Hepatocyte (in vitro differentiated cells): ENCODE data around the gene COL20A1. TPM values are rescaled to one million over a fixed set of nuclear protein-coding genes. Genes with fewer than 3 reads are reported as not detected.

Experiments
- DNase-seq: peaks from one replicate; pipeline ENCODE4 v3.0.0-alpha.2; 2016; ENCODE audit warnings: low spot score
- H2AFZ ChIP-seq: fragments of 200-600 bp; sonication (generic); 2 replicates; pipeline ENCODE4 v1.6.0; 2016; ENCODE audit warnings: antibody characterized with exemption, mild to moderate bottlenecking
- H3K27ac ChIP-seq: fragments of 200-600 bp; sonication (generic); 2 replicates; pipeline ENCODE4 v1.5.1; 2016; ENCODE audit warnings: mild to moderate bottlenecking
- H3K27me3 ChIP-seq: fragments of 200-600 bp; sonication (generic); 2 replicates; pipeline ENCODE4 v1.6.1; 2016
- H3K36me3 ChIP-seq: fragments of 200-600 bp; sonication (generic); replicated peaks from 2 replicates; pipeline ENCODE4 v1.5.1; 2016; ENCODE audit warnings: low read depth; ENCODE audit not compliant: insufficient read depth
- H3K4me1 ChIP-seq: fragments of 200-600 bp; sonication (generic); 2 replicates; pipeline ENCODE4 v1.5.1; 2016; ENCODE audit warnings: mild to moderate bottlenecking, moderate library complexity; ENCODE audit not compliant: insufficient read depth
- H3K4me2 ChIP-seq: fragments of 200-600 bp; sonication (generic); 2 replicates; pipeline ENCODE4 v1.6.0; 2016
- H3K4me3 ChIP-seq: fragments of 200-600 bp; sonication (generic); 2 replicates; pipeline ENCODE4 v1.5.1; 2016; ENCODE audit warnings: mild to moderate bottlenecking
- H3K79me2 ChIP-seq: fragments of 200-600 bp; sonication (generic); 2 replicates; pipeline ENCODE4 v1.6.0; 2017; ENCODE audit warnings: mild to moderate bottlenecking
- H3K9me2 ChIP-seq: fragments of 200-600 bp; sonication (generic); replicated peaks from 2 replicates; pipeline ENCODE4 v1.6.0; 2017; ENCODE audit warnings: mild to moderate bottlenecking; ENCODE audit not compliant: insufficient read depth
- H3K9me3 ChIP-seq: fragments of 200-600 bp; sonication (generic); 2 replicates; pipeline ENCODE4 v1.5.1; 2016; ENCODE audit warnings: low read depth, mild to moderate bottlenecking
- H4K20me1 ChIP-seq: fragments of 200-600 bp; sonication (generic); 2 replicates; pipeline ENCODE4 v1.6.0; 2016; ENCODE audit warnings: mild to moderate bottlenecking; ENCODE audit not compliant: insufficient read depth, poor library complexity, severe bottlenecking
- EZH2 ChIP-seq: fragments of 200-600 bp; sonication (generic); IDR thresholded peaks from 2 replicates; pipeline ENCODE4 v1.6.1; 2016; ENCODE audit warnings: antibody characterized with exemption, mild to moderate bottlenecking, borderline replicate concordance
- EZH2phosphoT487 ChIP-seq: fragments of 200-600 bp; sonication (generic); IDR thresholded peaks from one replicate; pipeline ENCODE4 v1.6.1; 2018; ENCODE audit warnings: antibody characterized with exemption, mild to moderate bottlenecking, low read depth, moderate library complexity; ENCODE audit not compliant: unreplicated experiment, severe bottlenecking
- WGBS: methylation state at CpG from one replicate; pipeline ENCODE4 v1.1.6; 2016; ENCODE audit warnings: low lambda C conversion rate; ENCODE audit errors: missing lambda C conversion rate; 5-methylcytosine and 5-hydroxymethylcytosine counted together
- polyA plus RNA-seq: library from polyadenylated mRNA; unstranded; fragments of >200 nt; fragmentation: Nextera tagmentation; extraction: Ambion mirVana; gene quantifications from 2 replicates; pipeline ENCODE4 v1.2.1, GENCODE V29; 2016
- total RNA-seq: library from RNA; depleted of rRNA; stranded (reverse); fragments of >200 nt; gene quantifications from 2 replicates; pipeline ENCODE4 v1.2.3, GENCODE V29; 2014
- TF ChIP-seq, protein P1 (sequence below): fragments of 200-600 bp; sonication (generic); IDR thresholded peaks from 2 replicates; pipeline ENCODE4 v1.5.1; 2016; ENCODE audit warnings: antibody characterized with exemption, mild to moderate bottlenecking; ENCODE audit not compliant: poor library complexity

Gene COL20A1
- total and polyA plus RNA-seq, 2 experiments from 2014 or later = not detected

DNA sequence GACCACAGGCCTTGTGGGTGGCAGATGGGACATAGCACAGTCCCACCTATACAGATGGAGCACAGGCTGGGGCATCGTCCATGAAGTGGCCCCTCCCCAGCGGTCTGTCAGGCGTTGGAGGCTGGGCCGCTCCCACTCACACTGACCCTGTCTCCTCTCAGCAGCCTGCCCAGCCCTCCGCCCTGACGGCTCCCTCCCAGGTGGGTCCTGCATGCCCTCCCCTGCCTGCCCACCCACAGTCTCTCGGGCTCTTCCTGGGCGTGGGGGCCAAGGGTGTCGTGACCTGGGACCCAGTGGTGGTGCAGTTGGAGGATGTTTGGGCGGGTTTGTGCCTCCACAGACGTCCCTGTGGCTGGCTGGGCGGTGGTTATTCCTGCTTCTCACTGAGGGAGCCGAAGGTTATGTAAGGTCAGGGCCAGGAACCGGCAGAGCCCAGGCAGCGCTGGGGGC, 22.3 kb downstream of the COL20A1 start:
- no peaks in the 10 kb centered on the region for H3K36me3 ChIP-seq
- no peaks in the 10 kb centered on the region for H3K79me2 ChIP-seq
- H3K9me2 ChIP-seq = no peaks in the 10 kb centered on the region
- H4K20me1 ChIP-seq = no peaks in the 10 kb centered on the region
- H3K27me3 ChIP-seq = no peaks in the 10 kb centered on the region
- H3K4me1 ChIP-seq = no peaks in the 10 kb centered on the region
- H3K9me3 ChIP-seq = no peaks in the 10 kb centered on the region
- WGBS = 76% methylated on average over 15 of the region's 15 CpGs
- no peak overlapping the region for H3K4me2 ChIP-seq
- no peak overlapping the region for H3K27ac ChIP-seq
- H2AFZ ChIP-seq = no peak overlapping the region
- DNase-seq = no peak
- no peak overlapping the region for H3K4me3 ChIP-seq
- no peak for TF ChIP-seq EZH2

DNA sequence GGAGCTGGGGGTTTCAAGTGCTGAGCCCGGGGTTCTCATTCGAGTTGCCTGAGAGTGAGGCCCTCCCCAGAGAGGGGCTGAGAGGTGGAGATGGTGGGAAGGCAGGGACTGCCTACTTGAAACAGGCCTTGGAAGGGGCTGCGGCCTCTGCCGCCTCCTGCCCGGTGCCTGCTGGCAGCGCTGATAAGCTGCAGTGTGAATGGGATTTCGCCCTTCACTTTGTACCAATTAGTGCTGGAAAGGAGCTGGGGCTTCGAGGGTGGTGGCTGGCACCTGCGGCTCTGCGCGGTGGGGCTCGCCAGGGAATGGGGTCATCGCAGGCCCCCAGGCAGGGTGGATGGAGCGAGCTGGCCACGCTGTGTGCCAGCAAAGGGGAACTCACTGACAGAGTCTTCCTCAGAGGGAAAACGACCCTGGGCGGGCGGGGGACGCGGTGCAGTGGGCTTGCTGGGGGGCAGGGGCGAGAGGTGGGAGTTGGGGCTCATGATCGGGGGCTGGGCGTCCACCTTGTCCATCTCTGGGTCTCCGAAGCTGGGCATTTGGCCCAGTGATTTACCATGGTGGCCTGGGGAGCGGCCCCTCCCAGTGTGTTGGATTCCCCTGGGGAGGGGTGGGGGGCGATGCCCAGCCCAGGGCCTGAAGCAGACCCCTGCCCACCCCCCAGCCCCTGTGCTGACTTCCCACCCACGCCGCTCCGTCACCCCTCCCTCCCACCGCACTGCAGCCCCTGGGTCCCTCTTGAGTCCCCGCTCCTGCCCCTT, 22.9 kb downstream of the COL20A1 start:
- Histone ChIP-seq H3K4me1 (no peaks in the 10 kb centered on the region), H3K4me2 (no peak overlapping the region), H3K27me3 (no peaks in the 10 kb centered on the region), H4K20me1 (no peaks in the 10 kb centered on the region), H2AFZ (no peak overlapping the region), H3K36me3 (no peaks in the 10 kb centered on the region), H3K27ac (no peak overlapping the region), H3K79me2 (no peaks in the 10 kb centered on the region), H3K4me3 (no peak overlapping the region), H3K9me2 (no peaks in the 10 kb centered on the region), H3K9me3 (no peaks in the 10 kb centered on the region)
- TF ChIP-seq EZH2 = no peak
- TF ChIP-seq, protein P1, sequence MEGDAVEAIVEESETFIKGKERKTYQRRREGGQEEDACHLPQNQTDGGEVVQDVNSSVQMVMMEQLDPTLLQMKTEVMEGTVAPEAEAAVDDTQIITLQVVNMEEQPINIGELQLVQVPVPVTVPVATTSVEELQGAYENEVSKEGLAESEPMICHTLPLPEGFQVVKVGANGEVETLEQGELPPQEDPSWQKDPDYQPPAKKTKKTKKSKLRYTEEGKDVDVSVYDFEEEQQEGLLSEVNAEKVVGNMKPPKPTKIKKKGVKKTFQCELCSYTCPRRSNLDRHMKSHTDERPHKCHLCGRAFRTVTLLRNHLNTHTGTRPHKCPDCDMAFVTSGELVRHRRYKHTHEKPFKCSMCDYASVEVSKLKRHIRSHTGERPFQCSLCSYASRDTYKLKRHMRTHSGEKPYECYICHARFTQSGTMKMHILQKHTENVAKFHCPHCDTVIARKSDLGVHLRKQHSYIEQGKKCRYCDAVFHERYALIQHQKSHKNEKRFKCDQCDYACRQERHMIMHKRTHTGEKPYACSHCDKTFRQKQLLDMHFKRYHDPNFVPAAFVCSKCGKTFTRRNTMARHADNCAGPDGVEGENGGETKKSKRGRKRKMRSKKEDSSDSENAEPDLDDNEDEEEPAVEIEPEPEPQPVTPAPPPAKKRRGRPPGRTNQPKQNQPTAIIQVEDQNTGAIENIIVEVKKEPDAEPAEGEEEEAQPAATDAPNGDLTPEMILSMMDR = no peak
- TF ChIP-seq EZH2phosphoT487 = no peak
- WGBS = 92% methylated on average over 21 of the region's 31 CpGs
- DNase-seq = no peak

DNA sequence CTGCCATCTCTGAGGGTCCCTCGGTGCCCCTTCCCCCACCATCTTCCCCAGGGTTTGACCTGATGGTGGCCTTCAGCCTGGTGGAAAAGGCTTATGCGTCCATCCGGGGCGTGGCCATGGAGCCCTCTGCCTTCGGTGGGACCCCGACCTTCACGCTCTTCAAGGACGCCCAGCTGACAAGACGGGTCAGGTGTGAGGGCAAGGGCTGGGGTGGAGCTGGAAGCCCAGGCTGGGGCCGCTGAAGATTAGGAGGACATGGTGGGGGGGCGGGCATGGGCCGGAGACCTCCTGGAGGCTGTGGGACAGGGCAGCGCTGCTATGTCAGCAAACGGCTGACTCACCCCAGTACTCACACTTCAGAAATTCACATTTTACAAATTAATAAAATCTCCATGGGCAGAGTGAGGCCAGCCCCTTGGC, 23.5 kb downstream of the COL20A1 start:
- H4K20me1 ChIP-seq = no peaks in the 10 kb centered on the region
- H3K4me3 ChIP-seq = no peak overlapping the region
- no peak overlapping the region for H2AFZ ChIP-seq
- no peaks in the 10 kb centered on the region for H3K79me2 ChIP-seq
- TF ChIP-seq EZH2phosphoT487 (no peak), EZH2 (no peak)
- TF ChIP-seq, protein P1 = no peak
- H3K27ac ChIP-seq = no peak overlapping the region
- 88% methylated on average over 13 of the region's 14 CpGs for WGBS
- no peaks in the 10 kb centered on the region for H3K9me3 ChIP-seq
- H3K9me2 ChIP-seq = no peaks in the 10 kb centered on the region
- no peaks in the 10 kb centered on the region for H3K27me3 ChIP-seq
- no peaks in the 10 kb centered on the region for H3K4me1 ChIP-seq
- H3K36me3 ChIP-seq = no peaks in the 10 kb centered on the region
- no peak for DNase-seq
- H3K4me2 ChIP-seq = no peak overlapping the region

DNA sequence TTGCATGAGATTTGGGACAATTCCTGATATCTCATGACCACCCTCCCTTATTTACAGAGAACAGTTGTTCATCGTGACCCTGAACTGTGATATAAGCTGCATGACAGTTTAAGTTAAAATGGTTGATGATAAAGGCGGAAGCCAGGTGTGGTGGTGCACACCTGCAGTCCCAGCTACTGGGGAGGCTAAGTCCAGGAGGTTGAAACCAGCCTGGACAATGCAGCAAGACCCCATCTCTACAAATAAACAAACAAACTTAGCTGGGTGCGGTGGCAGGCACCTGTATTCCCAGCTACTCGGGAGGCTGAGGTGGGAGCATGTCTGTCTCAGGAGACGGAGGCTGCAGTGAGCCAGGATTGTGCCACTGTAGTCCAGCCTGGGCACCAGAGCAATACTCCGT, 24.1 kb downstream of the COL20A1 start:
- no peaks in the 10 kb centered on the region for H3K27me3 ChIP-seq

More for the DNA sequence above, 24.1 kb downstream of the COL20A1 start:
- Histone ChIP-seq H3K9me3 (no peaks in the 10 kb centered on the region), H3K4me3 (no peak overlapping the region), H3K27ac (no peak overlapping the region), H3K4me1 (no peaks in the 10 kb centered on the region), H3K9me2 (no peaks in the 10 kb centered on the region), H3K4me2 (no peak overlapping the region), H4K20me1 (no peaks in the 10 kb centered on the region), H3K36me3 (no peaks in the 10 kb centered on the region), H2AFZ (no peak overlapping the region), H3K79me2 (no peaks in the 10 kb centered on the region)
- WGBS = 92% methylated on average over 6 of the region's 6 CpGs
- TF ChIP-seq EZH2phosphoT487 (no peak), EZH2 (no peak)
- TF ChIP-seq, protein P1 = no peak
- DNase-seq = no peak
